HEK293 (cell line): ENCODE data around the gene COX7A2.

Experiments
- FEZF1 ChIP-seq: fragments of 450-650 bp; formaldehyde crosslinking; IDR thresholded peaks from 2 replicates; pipeline ENCODE4 v1.5.1; 2016; ENCODE audit warnings: missing biosample characterization, missing genetic modification characterization
- HOXD13 ChIP-seq: sonication (generic); formaldehyde crosslinking; IDR thresholded peaks from 2 replicates; pipeline ENCODE4 v1.8.0; 2022; ENCODE audit warnings: missing genetic modification reagents, borderline replicate concordance
- MEIS1 ChIP-seq: sonication (generic); formaldehyde crosslinking; IDR thresholded peaks from 2 replicates; pipeline ENCODE4 v1.8.1; 2022; ENCODE audit warnings: missing genetic modification reagents, mild to moderate bottlenecking, borderline replicate concordance
- MYNN ChIP-seq: fragments of 450-650 bp; formaldehyde crosslinking; IDR thresholded peaks from 2 replicates; pipeline ENCODE4 v1.5.1; 2016; ENCODE audit warnings: missing biosample characterization, missing genetic modification characterization, borderline replicate concordance
- MZF1 ChIP-seq: fragments of 450-650 bp; formaldehyde crosslinking; IDR thresholded peaks from 2 replicates; pipeline ENCODE4 v1.5.1; 2017; ENCODE audit warnings: missing biosample characterization, missing genetic modification characterization, borderline replicate concordance
- SALL2 ChIP-seq: fragments of 450-650 bp; formaldehyde crosslinking; IDR thresholded peaks from 2 replicates; pipeline ENCODE4 v1.5.0; 2017; ENCODE audit warnings: missing biosample characterization, mild to moderate bottlenecking, missing genetic modification characterization, borderline replicate concordance
- SETDB1 ChIP-seq: IDR thresholded peaks from one replicate; pipeline ENCODE4 v1.6.1; 2017; ENCODE audit warnings: mild to moderate bottlenecking, low read length, moderate library complexity, mixed read lengths; ENCODE audit not compliant: insufficient read length
- SP2 ChIP-seq: fragments of 450-650 bp; formaldehyde crosslinking; IDR thresholded peaks from 2 replicates; pipeline ENCODE4 v1.5.1; 2016; ENCODE audit warnings: missing biosample characterization, missing genetic modification characterization
- ZNF112 ChIP-seq: fragments of 450-650 bp; formaldehyde crosslinking; IDR thresholded peaks from 2 replicates; pipeline ENCODE4 v1.5.0; 2017; ENCODE audit warnings: missing biosample characterization, missing genetic modification characterization
- ZNF114 ChIP-seq: fragments of 450-650 bp; formaldehyde crosslinking; IDR thresholded peaks from 2 replicates; pipeline ENCODE4 v1.5.0; 2017; ENCODE audit warnings: missing biosample characterization, missing genetic modification characterization
- ZNF138 ChIP-seq: fragments of 450-650 bp; formaldehyde crosslinking; IDR thresholded peaks from 2 replicates; pipeline ENCODE4 v1.5.1; 2016; ENCODE audit warnings: missing biosample characterization, missing genetic modification characterization, borderline replicate concordance
- ZNF169 ChIP-seq: fragments of 450-650 bp; formaldehyde crosslinking; IDR thresholded peaks from 2 replicates; pipeline ENCODE4 v1.5.1; 2016; ENCODE audit warnings: missing biosample characterization, missing genetic modification characterization
- ZNF174 ChIP-seq: fragments of 450-650 bp; formaldehyde crosslinking; IDR thresholded peaks from 2 replicates; pipeline ENCODE4 v1.5.0; 2017; ENCODE audit warnings: missing biosample characterization, mild to moderate bottlenecking, missing genetic modification characterization
- ZNF18 ChIP-seq: fragments of 450-650 bp; formaldehyde crosslinking; IDR thresholded peaks from 2 replicates; pipeline ENCODE4 v1.5.1; 2016; ENCODE audit warnings: missing biosample characterization, missing genetic modification characterization
- ZNF280D ChIP-seq: fragments of 450-650 bp; formaldehyde crosslinking; IDR thresholded peaks from 2 replicates; pipeline ENCODE4 v1.5.1; 2016; ENCODE audit warnings: missing biosample characterization, missing genetic modification characterization
- ZNF311 ChIP-seq: fragments of 450-650 bp; formaldehyde crosslinking; IDR thresholded peaks from 2 replicates; pipeline ENCODE4 v1.5.1; 2017; ENCODE audit warnings: missing biosample characterization, missing genetic modification characterization, borderline replicate concordance
- ZNF335 ChIP-seq: fragments of 450-650 bp; formaldehyde crosslinking; conservative IDR thresholded peaks from 2 replicates; pipeline ENCODE4 v1.5.1; 2016; ENCODE audit warnings: missing biosample characterization, missing genetic modification characterization
- ZNF350 ChIP-seq: fragments of 450-650 bp; formaldehyde crosslinking; IDR thresholded peaks from 2 replicates; pipeline ENCODE4 v1.5.0; 2017; ENCODE audit warnings: missing biosample characterization, mild to moderate bottlenecking, missing genetic modification characterization
- ZNF362 ChIP-seq: fragments of 450-650 bp; formaldehyde crosslinking; IDR thresholded peaks from 2 replicates; pipeline ENCODE4 v1.5.1; 2016; ENCODE audit warnings: missing biosample characterization, missing genetic modification characterization
- ZNF394 ChIP-seq: fragments of 450-650 bp; formaldehyde crosslinking; IDR thresholded peaks from 2 replicates; pipeline ENCODE4 v1.5.1; 2016; ENCODE audit warnings: missing biosample characterization, missing genetic modification characterization, mild to moderate bottlenecking, moderate library complexity, borderline replicate concordance
- ZNF433 ChIP-seq: fragments of 450-650 bp; formaldehyde crosslinking; IDR thresholded peaks from 2 replicates; pipeline ENCODE4 v1.5.1; 2016; ENCODE audit warnings: missing biosample characterization, missing genetic modification characterization, low read depth
- ZNF529 ChIP-seq: fragments of 450-650 bp; formaldehyde crosslinking; IDR thresholded peaks from 2 replicates; pipeline ENCODE4 v1.5.1; 2017; ENCODE audit warnings: missing genetic modification characterization, missing biosample characterization; ENCODE audit not compliant: insufficient replicate concordance
- ZNF544 ChIP-seq: fragments of 450-650 bp; formaldehyde crosslinking; IDR thresholded peaks from 2 replicates; pipeline ENCODE4 v1.5.0; 2017; ENCODE audit warnings: missing biosample characterization, missing genetic modification characterization
- ZNF548 ChIP-seq: fragments of 450-650 bp; formaldehyde crosslinking; IDR thresholded peaks from 2 replicates; pipeline ENCODE4 v1.5.1; 2016; ENCODE audit warnings: missing biosample characterization, missing genetic modification characterization
- ZNF600 ChIP-seq: fragments of 450-650 bp; formaldehyde crosslinking; IDR thresholded peaks from 2 replicates; pipeline ENCODE4 v1.5.1; 2016; ENCODE audit warnings: missing biosample characterization, missing genetic modification characterization
- ZNF629 ChIP-seq: fragments of 450-650 bp; formaldehyde crosslinking; IDR thresholded peaks from 2 replicates; pipeline ENCODE4 v1.5.1; 2017; ENCODE audit warnings: missing biosample characterization, missing genetic modification characterization
- ZNF677 ChIP-seq: fragments of 450-650 bp; IDR thresholded peaks from 2 replicates; pipeline ENCODE4 v1.5.0; 2018; ENCODE audit warnings: missing biosample characterization, mild to moderate bottlenecking, missing genetic modification characterization, moderate library complexity
- ZNF701 ChIP-seq: fragments of 450-650 bp; formaldehyde crosslinking; IDR thresholded peaks from 2 replicates; pipeline ENCODE4 v1.5.1; 2016; ENCODE audit warnings: missing biosample characterization, missing genetic modification characterization
- ZNF747 ChIP-seq: fragments of 450-650 bp; formaldehyde crosslinking; IDR thresholded peaks from 2 replicates; pipeline ENCODE4 v1.5.1; 2016; ENCODE audit warnings: missing biosample characterization, missing genetic modification characterization
- ZNF76 ChIP-seq: fragments of 450-650 bp; formaldehyde crosslinking; IDR thresholded peaks from 2 replicates; pipeline ENCODE4; 2016; ENCODE audit warnings: low read depth, missing biosample characterization, missing genetic modification characterization, borderline replicate concordance
- ZNF768 ChIP-seq: fragments of 450-650 bp; formaldehyde crosslinking; IDR thresholded peaks from 2 replicates; pipeline ENCODE4 v1.5.1; 2018; ENCODE audit warnings: missing biosample characterization, mild to moderate bottlenecking, missing genetic modification characterization
- ZNF792 ChIP-seq: fragments of 450-650 bp; formaldehyde crosslinking; IDR thresholded peaks from 2 replicates; pipeline ENCODE4 v1.5.1; 2016; ENCODE audit warnings: missing biosample characterization, missing genetic modification characterization
- ZSCAN23 ChIP-seq: fragments of 450-650 bp; formaldehyde crosslinking; IDR thresholded peaks from 2 replicates; pipeline ENCODE4 v1.5.1; 2016; ENCODE audit warnings: missing biosample characterization, missing genetic modification characterization
- TF ChIP-seq, protein P1 (sequence below): fragments of 450-650 bp; formaldehyde crosslinking; IDR thresholded peaks from 2 replicates; pipeline ENCODE4 v1.5.1; 2017; ENCODE audit warnings: missing biosample characterization, missing genetic modification characterization
- TF ChIP-seq, protein P2 (sequence below): fragments of 450-650 bp; formaldehyde crosslinking; IDR thresholded peaks from 2 replicates; pipeline ENCODE4 v1.5.1; 2016; ENCODE audit warnings: missing biosample characterization, missing genetic modification characterization

Gene COX7A2

GRCh38 chr6:75217193-75217592, 26.4 kb downstream of the COX7A2 start (continued):
- no peak for TF ChIP-seq ZNF280D
- TF ChIP-seq ZNF114 (tag by site-specific recombination), result no peak
- no peak for TF ChIP-seq ZNF544
- TF ChIP-seq ZNF169 (tag by site-specific recombination), result no peak
- TF ChIP-seq ZNF350 (tag by site-specific recombination), result no peak
- TF ChIP-seq SETDB1, result no peak
- no peak for TF ChIP-seq ZNF768 (tag by site-specific recombination)
- 0 out of 2 replicates have a peak, but pooled peaks have one; percentile 13 for TF ChIP-seq ZNF600 (tag by site-specific recombination)
- TF ChIP-seq MYNN (tag by site-specific recombination), result no peak
- TF ChIP-seq ZNF677 (tag by site-specific recombination), result no peak
- TF ChIP-seq ZNF138 (tag by site-specific recombination), result no peak
- TF ChIP-seq, protein P1, sequence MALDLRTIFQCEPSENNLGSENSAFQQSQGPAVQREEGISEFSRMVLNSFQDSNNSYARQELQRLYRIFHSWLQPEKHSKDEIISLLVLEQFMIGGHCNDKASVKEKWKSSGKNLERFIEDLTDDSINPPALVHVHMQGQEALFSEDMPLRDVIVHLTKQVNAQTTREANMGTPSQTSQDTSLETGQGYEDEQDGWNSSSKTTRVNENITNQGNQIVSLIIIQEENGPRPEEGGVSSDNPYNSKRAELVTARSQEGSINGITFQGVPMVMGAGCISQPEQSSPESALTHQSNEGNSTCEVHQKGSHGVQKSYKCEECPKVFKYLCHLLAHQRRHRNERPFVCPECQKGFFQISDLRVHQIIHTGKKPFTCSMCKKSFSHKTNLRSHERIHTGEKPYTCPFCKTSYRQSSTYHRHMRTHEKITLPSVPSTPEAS (tag by site-specific recombination), result 0 out of 2 replicates have a peak, but pooled peaks have one; percentile 10
- TF ChIP-seq ZNF174 (tag by site-specific recombination), result no peak
- TF ChIP-seq ZNF548 (tag by site-specific recombination), result no peak
- TF ChIP-seq ZNF311, result no peak
- peak; percentile 85 for TF ChIP-seq ZNF362 (tag by site-specific recombination)
- TF ChIP-seq ZNF112 (tag by site-specific recombination), result no peak
- TF ChIP-seq, protein P2, sequence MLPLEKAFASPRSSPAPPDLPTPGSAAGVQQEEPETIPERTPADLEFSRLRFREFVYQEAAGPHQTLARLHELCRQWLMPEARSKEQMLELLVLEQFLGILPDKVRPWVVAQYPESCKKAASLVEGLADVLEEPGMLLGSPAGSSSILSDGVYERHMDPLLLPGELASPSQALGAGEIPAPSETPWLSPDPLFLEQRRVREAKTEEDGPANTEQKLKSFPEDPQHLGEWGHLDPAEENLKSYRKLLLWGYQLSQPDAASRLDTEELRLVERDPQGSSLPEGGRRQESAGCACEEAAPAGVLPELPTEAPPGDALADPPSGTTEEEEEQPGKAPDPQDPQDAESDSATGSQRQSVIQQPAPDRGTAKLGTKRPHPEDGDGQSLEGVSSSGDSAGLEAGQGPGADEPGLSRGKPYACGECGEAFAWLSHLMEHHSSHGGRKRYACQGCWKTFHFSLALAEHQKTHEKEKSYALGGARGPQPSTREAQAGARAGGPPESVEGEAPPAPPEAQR, result no peak
- no peak for TF ChIP-seq MEIS1 (CRISPR knock-in tag)
- TF ChIP-seq SALL2 (tag by site-specific recombination), result no peak
- no peak for TF ChIP-seq FEZF1
- no peak for TF ChIP-seq ZNF747 (tag by site-specific recombination)
- TF ChIP-seq ZNF335 (tag by site-specific recombination), result peak; percentile 54
- TF ChIP-seq ZNF792 (tag by site-specific recombination), result no peak
- TF ChIP-seq ZNF76 (tag by site-specific recombination), result no peak
- no peak for TF ChIP-seq ZSCAN23 (tag by site-specific recombination)
- peak; percentile 93 for TF ChIP-seq ZNF629 (tag by site-specific recombination)
- TF ChIP-seq MZF1, result no peak
- TF ChIP-seq ZNF394 (tag by site-specific recombination), result no peak
- no peak for TF ChIP-seq ZNF529 (tag by site-specific recombination)
- TF ChIP-seq HOXD13 (CRISPR knock-in tag), result no peak
- TF ChIP-seq ZNF18 (tag by site-specific recombination), result no peak
- TF ChIP-seq ZNF701 (tag by site-specific recombination), result no peak
- TF ChIP-seq ZNF433 (tag by site-specific recombination), result no peak
- no peak for TF ChIP-seq SP2 (tag by site-specific recombination)
